Measurements from ENCODE around the gene FBXO45. TPM values are rescaled to one million over a fixed set of nuclear protein-coding genes. Genes with fewer than 3 reads are reported as not detected.

Gene FBXO45
- total RNA-seq, 6 experiments from 2014 or later = 7.0 to 9.5 (median 8.1) TPM

GRCh38 chr3:196627918-196628231, 59.4 kb downstream of the FBXO45 start:
- peaks cover 7% of the 10 kb centered on the region for H3K27me3 Mint-ChIP-seq (ENCODE audit: insufficient read depth)
- no peak overlapping the region for H3K27ac Mint-ChIP-seq
- H3K4me1 Mint-ChIP-seq (ENCODE audit: low read depth) = peaks cover 26% of the 10 kb centered on the region
- no peak for TF ChIP-seq CTCF (IDR thresholded peaks at IDR 0.05)
- H3K4me3 Mint-ChIP-seq = no peak overlapping the region
- H3K36me3 Mint-ChIP-seq (ENCODE audit: low read depth) = no peaks in the 10 kb centered on the region
- H3K9me3 Mint-ChIP-seq = no peaks in the 10 kb centered on the region
- DNase-seq = no peak

GRCh38 chr3:196629228-196629627, 60.8 kb downstream of the FBXO45 start:
- no peak for TF ChIP-seq CTCF (IDR thresholded peaks at IDR 0.05)
- peaks cover 26% of the 10 kb centered on the region for H3K4me1 Mint-ChIP-seq (ENCODE audit: low read depth)
- H3K27ac Mint-ChIP-seq = no peak overlapping the region
- H3K9me3 Mint-ChIP-seq = no peaks in the 10 kb centered on the region
- no peaks in the 10 kb centered on the region for H3K36me3 Mint-ChIP-seq (ENCODE audit: low read depth)
- H3K4me3 Mint-ChIP-seq = no peak overlapping the region
- no peak for DNase-seq
- peaks cover 6% of the 10 kb centered on the region for H3K27me3 Mint-ChIP-seq (ENCODE audit: insufficient read depth)

- no peaks in the 10 kb centered on the region for H3K36me3 Mint-ChIP-seq (ENCODE audit: low read depth)
- peaks cover 5% of the 10 kb centered on the region for H3K27me3 Mint-ChIP-seq (ENCODE audit: insufficient read depth)
- peaks cover 28% of the 10 kb centered on the region for H3K4me1 Mint-ChIP-seq (ENCODE audit: low read depth)
- H3K4me3 Mint-ChIP-seq = peak overlapping the region; percentile 82
- H3K9me3 Mint-ChIP-seq = no peaks in the 10 kb centered on the region
- TF ChIP-seq CTCF (IDR thresholded peaks at IDR 0.05) = no peak
- peak overlapping the region; percentile 70 for H3K27ac Mint-ChIP-seq
- no peak for DNase-seq
Observed at GRCh38 chr3:196631682-196632045, 63.2 kb downstream of the FBXO45 start.

GRCh38 chr3:196632046-196632751, 63.7 kb downstream of the FBXO45 start:
- H3K27me3 Mint-ChIP-seq (ENCODE audit: insufficient read depth) = peaks cover 5% of the 10 kb centered on the region
- DNase-seq = peak; percentile 48
- peak overlapping the region; percentile 82 for H3K4me3 Mint-ChIP-seq
- peak overlapping the region; percentile 70 for H3K27ac Mint-ChIP-seq
- H3K36me3 Mint-ChIP-seq (ENCODE audit: low read depth) = no peaks in the 10 kb centered on the region
- H3K4me1 Mint-ChIP-seq (ENCODE audit: low read depth) = peaks cover 28% of the 10 kb centered on the region
- no peaks in the 10 kb centered on the region for H3K9me3 Mint-ChIP-seq
- TF ChIP-seq CTCF (IDR thresholded peaks at IDR 0.05) = peak; percentile 52; the same call in 1 of the 2 replicates

GRCh38 chr3:196633555-196634151, 65.2 kb downstream of the FBXO45 start:
- no peak for TF ChIP-seq CTCF (IDR thresholded peaks at IDR 0.05)
- H3K36me3 Mint-ChIP-seq (ENCODE audit: low read depth) = no peaks in the 10 kb centered on the region
- H3K27ac Mint-ChIP-seq = no peak overlapping the region
- H3K27me3 Mint-ChIP-seq (ENCODE audit: insufficient read depth) = peaks cover 13% of the 10 kb centered on the region
- H3K4me3 Mint-ChIP-seq = 0 out of 2 replicates have a peak overlapping the region, but pooled peaks have one; percentile 11
- H3K4me1 Mint-ChIP-seq (ENCODE audit: low read depth) = peaks cover 22% of the 10 kb centered on the region
- DNase-seq = no peak
- H3K9me3 Mint-ChIP-seq = no peaks in the 10 kb centered on the region

Data from HFFc6 (cell line).